Neural progenitor cell (in vitro differentiated cells): ENCODE measurements around the gene KNDC1. TPM values are rescaled to one million over a fixed set of nuclear protein-coding genes. Genes with fewer than 3 reads are reported as not detected.
A peak's percentile ranks its signal among the peaks of the same experiment; 100 is the strongest.
"Not testable (repeated sequence)": the region's sequence is repeated elsewhere in the genome, so short reads cannot be mapped to it uniquely, and the experiment has no call there.

ENCODE experiments used
- DNase-seq: peaks from one replicate; pipeline ENCODE4 v3.0.0-alpha.2; 2016; ENCODE audit warnings: low spot score
- H2AFZ ChIP-seq: fragments of 200-600 bp; sonication (generic); replicated peaks from 2 replicates; pipeline ENCODE4 v1.6.1; 2016; ENCODE audit warnings: antibody characterized with exemption
- H3F3A ChIP-seq: fragments of 200-600 bp; sonication (generic); 2 replicates; pipeline ENCODE4 v1.6.1; 2016; ENCODE audit warnings: antibody characterized with exemption, low read depth
- H3K27ac ChIP-seq: fragments of 200-600 bp; sonication (generic); 2 replicates; pipeline ENCODE4 v1.5.1; 2016; ENCODE audit warnings: mild to moderate bottlenecking
- H3K27me3 ChIP-seq: fragments of 200-600 bp; sonication (generic); 2 replicates; pipeline ENCODE4 v1.6.1; 2016; ENCODE audit warnings: mild to moderate bottlenecking, moderate library complexity
- H3K36me3 ChIP-seq: fragments of 200-600 bp; sonication (generic); 2 replicates; pipeline ENCODE4 v1.5.1; 2016
- H3K4me1 ChIP-seq: fragments of 200-600 bp; sonication (generic); 2 replicates; pipeline ENCODE4 v1.6.1; 2016; ENCODE audit warnings: mixed run types
- H3K4me2 ChIP-seq: fragments of 200-600 bp; sonication (generic); 2 replicates; pipeline ENCODE4 v1.6.1; 2016
- H3K4me3 ChIP-seq: fragments of 200-600 bp; sonication (generic); 2 replicates; pipeline ENCODE4 v1.5.1; 2016
- H3K79me2 ChIP-seq: fragments of 200-600 bp; sonication (generic); 2 replicates; pipeline ENCODE4 v1.6.1; 2016; ENCODE audit warnings: low read depth
- H3K9ac ChIP-seq: fragments of 200-600 bp; sonication (generic); 2 replicates; pipeline ENCODE4 v1.6.1; 2016
- H3K9me3 ChIP-seq: fragments of 200-600 bp; sonication (generic); 2 replicates; pipeline ENCODE4 v1.5.1; 2016; ENCODE audit warnings: low read depth
- H4K20me1 ChIP-seq: fragments of 200-600 bp; sonication (generic); 2 replicates; pipeline ENCODE4 v1.6.1; 2016; ENCODE audit warnings: low read depth
- H3K27ac Mint-ChIP-seq: 3 replicates; pipeline ENCODE4 v1.8.0; 2021; ENCODE audit warnings: mixed read lengths
- H3K27me3 Mint-ChIP-seq: 2 replicates; pipeline ENCODE4 v1.8.0; 2022; ENCODE audit warnings: low read depth, mild to moderate bottlenecking, inconsistent platforms, moderate library complexity, mixed read lengths; ENCODE audit not compliant: insufficient read depth
- H3K36me3 Mint-ChIP-seq: 3 replicates; pipeline ENCODE4 v1.8.0; 2021; ENCODE audit warnings: mixed read lengths
- H3K4me1 Mint-ChIP-seq: 3 replicates; pipeline ENCODE4 v1.8.0; 2021; ENCODE audit warnings: mixed read lengths
- H3K4me3 Mint-ChIP-seq: 3 replicates; pipeline ENCODE4 v1.8.0; 2021; ENCODE audit warnings: mild to moderate bottlenecking, moderate library complexity, mixed read lengths
- H3K9me3 Mint-ChIP-seq: 3 replicates; pipeline ENCODE4 v1.8.0; 2020; ENCODE audit warnings: mixed read lengths
- CTCF ChIP-seq: fragments of 200-600 bp; sonication (generic); IDR thresholded peaks from 2 replicates; pipeline ENCODE4 v1.5.1; 2017; ENCODE audit warnings: antibody characterized with exemption, mild to moderate bottlenecking
- EZH2 ChIP-seq: fragments of 200-600 bp; sonication (generic); IDR thresholded peaks from 2 replicates; pipeline ENCODE4 v1.6.1; 2017; ENCODE audit warnings: antibody characterized with exemption, mild to moderate bottlenecking, moderate library complexity
- EZH2phosphoT487 ChIP-seq: fragments of 200-600 bp; sonication (generic); IDR thresholded peaks from 2 replicates; pipeline ENCODE4 v1.6.1; 2017; ENCODE audit warnings: antibody characterized with exemption
- total RNA-seq: library from RNA; depleted of rRNA; stranded (reverse); fragments of >200 nt; gene quantifications from 2 replicates; pipeline ENCODE4 v1.2.3, GENCODE V29; 2015; ENCODE audit warnings: low replicate concordance

The KNDC1 gene
- 1.8 and 5.6 TPM in 2 replicates for total RNA-seq

GRCh38 chr10:133159950-133160825 lies at the start of gene KNDC1:
TSS of gene KNDC1 (plus strand) at chr10:133160219. CDS start at chr10:133160468, 249 bp downstream.
- H3K4me1 ChIP-seq = peaks cover 19% of the 10 kb centered on the region
- peaks cover 3% of the 10 kb centered on the region for H3K27me3 Mint-ChIP-seq
- H3K9me3 ChIP-seq = no peaks in the 10 kb centered on the region
- peak within 1 kb of the TSS; percentile 95 for H3K4me3 ChIP-seq
- H3F3A ChIP-seq = peaks cover 17% of the 10 kb centered on the region
- no peak within 1 kb of the TSS for H3K27ac ChIP-seq
- no peaks in the 10 kb centered on the region for H3K79me2 ChIP-seq
- peaks cover 16% of the 10 kb centered on the region for H3K27me3 ChIP-seq
- peak within 1 kb of the TSS; percentile 100 for H3K4me2 ChIP-seq
- no peak within 1 kb of the TSS for H3K9ac ChIP-seq
- no peak within 1 kb of the TSS for H3K27ac Mint-ChIP-seq
- peak; percentile 79 for DNase-seq
- no peaks in the 10 kb centered on the region for H3K4me1 Mint-ChIP-seq
- no peaks in the 10 kb centered on the region for H3K36me3 ChIP-seq
- no peaks in the 10 kb centered on the region for H3K9me3 Mint-ChIP-seq
- H2AFZ ChIP-seq = peak within 1 kb of the TSS; percentile 89
- no peaks in the 10 kb centered on the region for H3K36me3 Mint-ChIP-seq
- TF ChIP-seq CTCF (no peak), EZH2phosphoT487 (no peak), EZH2 (peak; percentile 41)
- peaks cover 17% of the 10 kb centered on the region for H4K20me1 ChIP-seq
- peak within 1 kb of the TSS; percentile 80 for H3K4me3 Mint-ChIP-seq

- Histone ChIP-seq H3K9ac (no peak overlapping the region), H3K4me1 (no peaks in the 10 kb centered on the region), H3K27me3 (no peaks in the 10 kb centered on the region), H3K4me3 (no peak overlapping the region), H3K36me3 (no peaks in the 10 kb centered on the region), H2AFZ (no peak overlapping the region), H3K4me2 (no peak overlapping the region), H3K79me2 (no peaks in the 10 kb centered on the region), H4K20me1 (no peaks in the 10 kb centered on the region), H3F3A (no peaks in the 10 kb centered on the region), H3K9me3 (peaks cover 10% of the 10 kb centered on the region), H3K27ac (no peak overlapping the region)
- no peak overlapping the region for H3K27ac Mint-ChIP-seq
- peaks cover 43% of the 10 kb centered on the region for H3K9me3 Mint-ChIP-seq
- peaks cover 9% of the 10 kb centered on the region for H3K36me3 Mint-ChIP-seq
- no peak overlapping the region for H3K4me3 Mint-ChIP-seq
- peaks cover 16% of the 10 kb centered on the region for H3K27me3 Mint-ChIP-seq
- no peaks in the 10 kb centered on the region for H3K4me1 Mint-ChIP-seq
- no peak for DNase-seq
- TF ChIP-seq CTCF (no peak), EZH2 (no peak), EZH2phosphoT487 (no peak)
Observed at GRCh38 chr10:133110609-133111275, 49.3 kb upstream of the KNDC1 start.

- H3K4me1 Mint-ChIP-seq, H4K20me1 ChIP-seq, H3K27ac Mint-ChIP-seq, H3K79me2 ChIP-seq, H3K4me2 ChIP-seq, H2AFZ ChIP-seq, H3K4me1 ChIP-seq, DNase-seq, H3K36me3 Mint-ChIP-seq, H3K27me3 ChIP-seq, H3K4me3 ChIP-seq, H3K9ac ChIP-seq, H3K27ac ChIP-seq, H3K4me3 Mint-ChIP-seq, H3K36me3 ChIP-seq, H3F3A ChIP-seq: not testable (repeated sequence)
- Mint-ChIP-seq H3K9me3 (peaks cover 43% of the 10 kb centered on the region), H3K27me3 (peaks cover 16% of the 10 kb centered on the region)
- peaks cover 10% of the 10 kb centered on the region for H3K9me3 ChIP-seq
Observed at GRCh38 chr10:133111640-133112039, 48.4 kb upstream of the KNDC1 start.
